NCI-H2107 (cell line): ENCODE data around the gene RBM33.

Experiments
- DNase-seq: peaks from one replicate; lab custom pipeline; 2025; lab: John Stamatoyannopoulos, UW

RBM33 gene

DNA sequence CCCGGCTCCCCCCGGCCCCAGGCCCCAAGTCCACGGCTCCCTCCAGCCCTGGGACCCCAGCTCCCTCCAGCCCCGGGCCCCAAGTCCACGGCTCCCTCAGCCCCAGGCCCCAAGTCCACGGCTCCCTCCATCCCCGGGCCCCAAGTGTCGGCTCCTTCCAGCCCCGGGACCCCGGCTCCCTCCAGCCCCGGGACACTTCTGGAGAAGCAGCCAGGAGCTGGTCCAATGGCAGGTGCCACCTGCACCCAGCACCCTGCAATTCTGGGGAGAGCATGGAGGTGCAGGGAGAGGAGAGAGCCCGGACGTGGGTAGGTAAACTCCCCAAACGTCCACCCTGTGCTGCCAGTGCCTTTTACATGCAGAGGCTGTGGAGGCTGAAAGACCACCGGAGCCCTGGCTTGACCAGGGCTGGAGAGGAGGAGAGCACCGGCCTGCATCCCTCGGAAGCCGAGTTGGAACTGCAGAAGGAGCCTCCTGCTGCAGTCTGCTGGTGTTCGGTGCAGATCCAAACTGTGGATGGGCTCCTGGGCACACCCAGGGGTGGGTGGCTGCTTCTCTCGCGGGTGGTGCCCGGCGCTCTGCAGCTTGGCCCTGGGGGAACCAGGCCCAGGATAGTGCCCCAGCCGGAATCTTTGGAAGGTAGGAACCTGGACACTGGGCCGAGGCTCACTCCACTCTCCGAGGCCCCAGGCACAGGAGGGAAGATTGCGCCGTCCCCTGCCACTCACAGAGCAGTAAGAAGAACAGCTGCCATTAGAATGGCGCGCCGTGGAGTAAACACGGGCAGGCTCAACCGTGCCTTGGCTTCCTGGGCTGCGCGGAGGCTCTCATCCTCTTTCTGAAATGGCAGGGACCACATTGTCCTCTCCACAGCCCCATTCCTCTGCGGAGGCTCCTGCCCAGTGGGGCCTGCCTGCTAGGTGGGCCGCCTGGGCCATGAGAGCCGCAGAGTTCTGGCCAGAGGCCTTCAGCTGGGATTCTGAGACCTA lies 153.1 kb downstream of the RBM33 start:
- DNase-seq = no peak

DNA sequence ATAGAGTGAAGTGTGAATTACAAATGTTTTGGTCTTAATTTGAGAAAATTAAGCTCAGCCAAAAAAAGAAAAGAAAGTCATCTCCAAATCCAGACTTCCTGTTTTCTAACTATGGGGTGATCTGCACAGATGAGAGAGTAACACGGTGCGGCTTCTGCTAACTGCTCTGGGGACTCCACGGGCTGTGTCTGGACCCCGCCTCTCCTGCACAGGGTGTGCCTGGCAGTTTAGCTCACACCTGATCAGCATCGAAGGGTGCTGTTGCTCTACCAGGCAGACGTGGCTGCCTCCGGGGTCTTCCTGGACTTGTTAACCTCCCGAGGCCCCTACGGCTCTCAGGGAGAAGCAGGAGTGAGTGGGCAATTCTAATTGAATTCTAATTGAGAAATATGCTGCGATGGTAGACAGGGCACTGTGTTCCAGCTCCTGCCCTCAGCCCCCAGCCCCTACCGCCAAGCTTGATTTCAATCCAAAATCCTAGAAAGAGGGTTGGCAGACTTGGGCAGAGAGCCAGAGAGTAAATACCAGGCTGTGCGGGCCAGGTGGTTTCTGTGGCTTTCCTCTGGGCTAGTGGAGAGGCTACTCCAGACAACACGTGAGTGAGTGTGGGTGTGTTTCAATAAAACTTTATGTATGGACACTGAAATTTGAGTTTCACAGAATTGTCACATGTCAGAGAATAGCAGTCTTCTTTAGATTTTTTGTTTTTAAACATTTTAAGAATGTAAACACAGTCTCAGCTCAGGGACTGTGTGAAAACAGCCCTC lies 154.4 kb downstream of the RBM33 start:
- DNase-seq = no peak

DNA sequence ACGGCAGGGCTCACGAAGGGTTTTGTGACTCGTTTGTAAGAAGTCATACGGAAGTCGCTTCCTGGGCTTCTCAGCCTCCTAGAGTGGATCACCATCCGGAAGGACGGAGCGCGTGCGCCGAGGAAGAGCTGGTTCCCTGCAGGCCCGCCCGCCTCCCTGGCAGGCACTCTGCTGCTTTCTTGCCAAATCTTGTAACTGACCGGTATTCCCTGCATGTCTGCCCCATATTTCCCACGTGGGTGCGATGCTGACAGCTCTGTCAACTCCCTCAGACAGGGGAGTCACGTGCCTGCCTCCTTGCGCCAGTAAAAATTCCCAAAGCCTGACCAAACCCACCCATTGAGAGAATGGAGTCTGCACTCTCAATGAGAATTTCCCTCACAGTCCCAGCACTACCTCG lies 155.1 kb downstream of the RBM33 start:
- DNase-seq = no peak

DNA sequence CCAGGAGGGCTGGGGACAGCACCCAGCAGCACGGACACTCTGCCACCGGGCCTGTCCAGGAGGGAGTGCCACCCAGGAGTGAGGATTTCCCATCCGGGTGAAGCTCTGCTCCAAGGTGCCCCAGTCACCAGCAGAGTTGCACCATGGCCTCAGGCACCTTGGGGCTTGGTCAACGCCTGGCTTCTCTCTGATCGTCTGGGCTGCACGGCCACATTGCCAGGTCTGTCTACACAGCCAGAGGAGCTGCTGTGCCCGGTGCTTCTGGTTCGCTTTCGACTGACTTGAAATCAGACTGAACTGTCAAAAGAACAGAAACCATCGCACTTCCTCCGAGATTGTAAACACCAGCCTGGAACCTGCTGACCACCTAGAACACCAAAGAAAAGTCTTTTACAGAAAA lies 155.8 kb downstream of the RBM33 start:
- DNase-seq = no peak

DNA sequence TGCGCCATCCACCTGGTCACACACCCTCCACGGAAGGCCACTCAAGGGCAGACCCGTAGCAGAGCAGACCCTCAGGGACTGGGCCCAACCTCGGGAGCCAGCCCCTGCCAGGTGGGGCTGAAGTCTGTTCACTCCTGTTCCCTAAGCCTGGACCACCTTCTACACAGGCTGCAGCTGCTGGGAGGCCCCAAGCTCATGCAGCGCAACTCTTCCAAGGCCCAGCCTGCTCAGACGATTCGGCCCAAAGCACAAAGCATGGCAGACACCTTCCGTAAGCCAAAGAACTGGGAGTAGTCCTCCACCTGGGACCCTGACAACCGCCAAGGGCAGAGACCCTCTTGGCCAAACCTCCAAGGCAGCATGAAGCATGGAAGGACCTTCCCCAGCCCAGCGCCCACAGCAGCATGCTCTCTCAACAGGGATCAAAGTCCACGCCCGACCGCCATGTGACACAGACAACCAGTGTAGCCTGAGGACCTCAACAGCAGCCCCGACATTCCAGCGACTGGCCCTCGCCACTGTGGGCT lies 156.3 kb downstream of the RBM33 start:
- no peak for DNase-seq

DNA sequence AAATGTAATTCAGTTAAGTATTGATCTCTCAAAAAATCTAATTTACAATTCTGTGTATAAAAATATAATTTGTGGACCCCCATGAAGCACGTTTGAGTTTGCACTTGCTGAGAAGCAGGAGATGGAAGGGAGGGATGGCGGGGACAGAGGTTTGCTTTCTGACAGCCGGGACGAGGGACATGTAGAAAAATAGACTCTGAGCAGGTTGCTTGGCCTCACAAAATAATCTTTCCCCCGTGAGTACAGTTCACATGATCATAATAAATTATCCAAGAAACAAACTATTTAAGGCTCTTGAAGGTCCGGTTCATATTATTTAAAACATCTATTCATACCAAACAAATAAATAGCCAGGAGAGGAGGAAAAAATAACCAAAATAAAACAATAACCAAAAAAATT lies 157.8 kb downstream of the RBM33 start:
- DNase-seq = no peak

DNA sequence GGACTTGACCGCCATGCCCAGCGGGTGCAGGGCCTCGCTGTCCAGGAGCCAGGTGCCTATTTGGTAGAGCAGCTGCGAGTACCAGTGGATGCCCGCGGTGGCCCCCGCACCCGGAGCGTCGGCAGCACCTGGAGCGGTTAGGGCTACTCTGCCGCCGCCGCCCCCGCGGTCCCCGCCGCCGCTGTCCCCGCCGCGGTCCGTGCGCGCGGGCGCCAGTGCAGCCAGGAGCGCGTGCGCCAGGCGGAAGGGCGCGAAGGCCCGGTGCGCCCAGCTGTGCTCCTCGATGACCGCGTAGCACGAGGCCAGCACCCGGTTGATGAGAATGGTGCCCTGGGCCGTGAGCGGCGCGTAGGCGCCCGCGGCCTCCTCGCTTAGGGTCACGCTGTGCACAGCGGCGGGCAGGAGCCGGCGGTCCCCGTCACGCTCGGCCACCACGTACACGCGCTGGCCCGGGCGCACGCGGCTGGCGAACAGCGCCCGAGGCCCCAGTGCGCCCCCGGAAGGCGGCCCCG lies 158.5 kb downstream of the RBM33 start:
- no peak for DNase-seq

DNA sequence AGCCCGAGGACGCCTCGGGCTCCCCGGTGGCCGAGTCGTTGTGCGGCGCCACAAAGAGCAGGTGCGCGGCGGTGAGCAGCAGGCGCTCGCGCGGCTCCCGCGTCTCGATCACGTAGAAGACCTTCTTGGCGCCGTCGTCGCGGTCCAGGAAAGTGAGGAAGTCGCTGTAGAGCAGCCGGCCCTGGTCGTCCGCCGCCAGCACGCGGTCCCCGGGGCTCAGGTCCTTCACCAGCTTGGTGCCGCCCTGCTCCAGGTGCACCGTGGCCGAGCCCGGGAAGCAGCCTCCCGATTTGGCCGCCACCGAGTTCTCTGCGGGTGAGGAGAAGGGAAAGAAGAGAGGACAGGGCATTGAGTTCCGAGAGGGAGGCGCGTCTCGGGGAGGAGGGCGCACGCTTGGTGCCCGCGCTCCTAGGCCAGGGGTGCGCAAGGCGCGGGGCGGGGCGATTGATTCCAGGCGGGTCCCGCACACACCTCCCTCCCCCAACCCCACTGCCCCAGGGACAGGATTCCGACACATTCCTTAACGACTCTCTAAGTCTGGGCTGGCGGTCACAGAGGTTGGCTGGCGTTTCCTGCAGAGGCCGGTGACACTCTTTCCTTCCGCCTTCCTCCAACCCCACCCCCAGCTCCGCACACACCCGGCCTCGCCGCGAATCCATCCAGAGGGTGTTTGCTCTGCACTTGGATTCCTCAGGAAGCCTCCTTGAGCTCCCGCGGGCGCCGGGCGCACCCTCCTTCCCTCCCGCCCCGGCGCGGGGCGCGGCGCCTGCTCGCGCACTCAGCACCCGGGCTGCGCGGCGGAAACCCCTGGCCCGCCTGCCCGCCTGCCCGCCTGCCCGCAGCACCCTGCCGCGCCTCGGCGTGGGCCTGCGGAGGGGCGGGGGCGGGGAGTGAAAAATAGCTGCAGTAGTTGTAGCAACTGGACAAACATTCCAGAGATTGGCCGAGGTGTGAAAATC lies 159.2 kb downstream of the RBM33 start:
- DNase-seq = no peak

DNA sequence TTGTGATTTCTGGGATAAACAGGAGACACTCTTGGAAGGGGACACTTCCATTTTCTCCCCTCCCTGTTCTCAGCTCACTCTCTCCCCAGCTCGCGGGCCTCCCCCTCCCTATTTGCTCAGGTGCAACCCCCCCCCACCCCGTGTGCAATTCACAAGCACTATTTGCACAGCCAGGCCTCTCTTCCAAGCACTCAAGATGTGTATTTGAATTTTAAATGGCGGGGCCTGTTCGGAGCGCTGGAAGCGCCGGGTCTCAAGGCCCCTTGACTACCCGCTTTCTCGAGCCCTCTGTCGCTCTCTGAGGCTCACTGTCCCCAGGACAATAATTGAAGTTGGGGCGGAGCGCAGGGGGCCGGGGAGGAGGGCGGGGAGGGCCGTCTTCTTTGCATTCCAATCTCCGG lies 160.0 kb downstream of the RBM33 start:
- no peak for DNase-seq

DNA sequence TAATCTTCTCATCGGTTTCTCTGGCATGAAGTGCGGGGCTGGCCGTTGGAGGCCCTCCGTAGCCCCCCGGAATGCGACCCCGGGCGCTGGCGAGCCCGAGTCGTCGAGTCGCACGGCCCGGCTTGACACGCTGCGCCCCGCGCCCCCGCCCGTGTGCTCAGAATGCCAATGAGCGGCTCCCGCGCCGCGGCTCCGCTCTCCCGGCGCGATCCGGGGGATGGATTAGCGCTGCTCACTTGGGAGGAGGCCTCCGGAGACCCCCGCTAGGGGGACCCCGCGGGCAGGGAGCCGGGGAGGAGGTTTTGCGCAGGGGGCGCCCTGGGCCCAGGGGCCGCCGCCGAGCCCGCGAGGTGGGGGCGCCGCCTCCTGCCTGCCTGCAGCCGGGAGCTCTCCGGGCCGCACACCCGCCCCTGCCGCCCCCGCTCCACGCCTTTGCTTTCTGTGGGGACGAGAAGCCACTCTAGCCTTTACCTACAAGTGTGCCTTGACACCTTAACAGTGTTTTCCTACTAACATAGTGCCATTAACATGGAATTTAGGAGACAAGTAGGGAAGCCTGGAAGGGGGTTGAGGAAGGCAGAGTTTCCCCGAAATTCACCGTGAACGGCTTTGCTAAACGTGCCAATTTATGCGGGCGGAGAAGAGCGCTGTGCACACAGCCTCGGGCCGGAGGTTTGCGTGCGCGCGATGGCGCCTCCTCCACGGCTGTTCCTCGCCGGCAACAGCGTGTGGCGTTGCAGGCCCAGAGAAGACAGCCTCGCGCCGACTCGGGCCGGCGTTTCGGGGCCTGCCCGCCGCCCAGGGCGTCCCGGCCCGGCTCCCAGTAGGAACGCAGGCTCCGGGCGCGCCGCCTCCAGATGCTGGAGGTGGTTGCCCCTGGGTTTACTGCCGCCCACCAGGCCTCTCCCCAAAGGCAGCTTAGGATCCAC lies 160.7 kb downstream of the RBM33 start:
- no peak for DNase-seq

DNA sequence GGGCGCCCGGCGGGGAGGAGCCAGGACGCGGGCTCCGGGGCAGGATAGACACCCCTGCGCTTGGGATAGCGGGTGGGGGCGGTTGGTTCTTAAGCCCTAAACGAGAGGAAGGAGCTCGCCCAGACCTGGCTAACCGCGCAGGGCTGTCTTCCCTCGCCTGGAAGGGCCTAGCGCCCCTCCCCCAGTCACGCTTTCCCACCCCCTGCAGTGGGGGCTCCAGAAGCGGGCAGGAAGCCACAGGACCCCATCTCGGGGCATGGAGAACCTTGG lies 161.3 kb downstream of the RBM33 start:
- no peak for DNase-seq

DNA sequence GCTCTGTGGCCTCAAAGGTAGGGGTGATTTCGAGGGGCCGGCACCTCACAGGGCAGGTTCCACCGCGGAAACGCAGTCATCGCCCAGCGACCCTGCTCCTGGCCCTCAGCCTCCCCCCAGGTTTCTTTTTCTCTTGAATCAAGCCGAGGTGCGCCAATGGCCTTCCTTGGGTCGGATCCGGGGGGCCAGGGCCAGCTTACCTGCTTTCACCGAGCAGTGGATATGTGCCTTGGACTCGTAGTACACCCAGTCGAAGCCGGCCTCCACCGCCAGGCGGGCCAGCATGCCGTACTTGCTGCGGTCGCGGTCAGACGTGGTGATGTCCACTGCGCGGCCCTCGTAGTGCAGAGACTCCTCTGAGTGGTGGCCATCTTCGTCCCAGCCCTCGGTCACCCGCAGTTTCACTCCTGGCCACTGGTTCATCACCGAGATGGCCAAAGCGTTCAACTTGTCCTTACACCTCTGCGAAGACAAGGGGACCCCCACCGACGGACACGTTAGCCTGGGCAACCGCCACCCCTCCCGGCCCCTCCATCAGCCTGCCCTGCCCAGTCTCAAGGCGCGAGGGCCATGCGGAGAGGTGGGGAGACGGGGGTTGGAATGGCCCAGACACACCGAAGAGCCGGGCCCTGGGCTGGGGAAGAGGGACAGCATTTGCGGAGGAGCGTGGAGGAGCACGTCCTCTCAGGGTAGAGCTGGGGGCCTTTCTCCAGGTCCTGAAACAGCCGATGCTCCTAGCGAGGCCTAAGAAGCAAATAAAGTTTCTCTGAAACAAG lies 161.8 kb downstream of the RBM33 start:
- no peak for DNase-seq

DNA sequence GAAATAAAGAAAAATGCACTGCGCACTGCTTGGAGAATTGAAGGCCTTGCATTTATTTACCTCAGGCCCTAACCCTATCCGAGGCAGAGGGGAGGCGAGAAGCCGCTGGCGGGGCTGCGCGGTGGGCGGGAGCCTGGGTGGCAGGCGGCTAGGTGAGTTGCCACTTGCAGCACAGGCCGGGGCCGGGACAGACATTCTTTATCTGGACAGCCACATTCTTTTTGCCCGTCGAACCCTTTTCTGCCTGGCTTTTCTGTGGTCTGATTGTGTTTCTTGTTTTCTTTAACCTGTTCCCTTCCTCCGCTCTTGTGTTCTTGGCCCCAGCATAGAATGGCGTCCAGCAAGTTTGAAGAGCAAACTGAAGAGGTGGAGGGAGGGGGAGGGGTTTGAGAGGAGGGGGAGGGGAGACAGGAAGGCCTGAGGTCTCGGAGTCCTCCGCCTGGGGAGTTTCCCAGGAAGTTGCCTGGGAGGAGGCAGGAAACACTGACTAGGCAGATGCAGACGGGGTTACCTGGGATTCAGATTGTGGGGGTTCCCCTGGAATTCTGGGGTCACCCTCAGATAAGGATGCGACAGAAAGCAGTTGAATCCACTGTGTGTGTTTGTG lies 162.7 kb downstream of the RBM33 start:
- no peak for DNase-seq

DNA sequence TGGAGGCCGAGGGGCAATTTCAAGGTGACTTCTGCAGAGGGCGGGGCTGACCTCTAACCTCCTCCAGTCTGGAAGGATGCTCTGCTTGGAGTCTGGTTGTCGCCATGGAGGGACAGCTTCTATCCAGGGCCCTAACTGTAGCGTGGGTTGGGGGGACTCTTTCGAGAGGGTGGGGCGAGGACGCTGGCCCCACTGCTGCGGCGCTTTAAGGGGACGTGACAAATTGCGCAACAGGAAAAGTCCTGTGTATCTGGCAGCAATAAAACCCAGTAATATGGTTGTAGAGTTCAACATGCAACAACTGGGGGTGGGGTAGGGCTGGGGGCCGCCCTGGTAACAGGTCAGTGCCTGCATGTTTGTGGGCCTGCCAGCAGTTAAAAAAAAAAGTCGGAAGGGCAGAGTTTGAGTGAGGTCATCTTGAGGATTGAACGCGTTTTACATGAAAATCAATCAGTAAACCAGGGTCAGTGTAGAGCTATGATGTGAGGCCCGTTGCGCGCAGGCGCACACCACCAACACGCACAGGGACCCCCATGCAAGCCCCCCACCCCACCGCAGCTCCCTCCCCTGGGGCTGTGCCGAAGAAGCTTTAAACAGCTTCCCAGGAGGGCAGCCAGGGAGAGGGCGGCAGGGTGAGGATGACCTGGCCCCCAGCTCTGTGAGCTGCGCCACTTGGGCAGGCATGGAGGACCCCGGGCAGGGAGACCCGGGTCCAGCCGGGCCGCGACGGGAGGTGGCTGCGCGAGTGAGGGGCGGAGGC lies 163.5 kb downstream of the RBM33 start:
- DNase-seq = no peak

DNA sequence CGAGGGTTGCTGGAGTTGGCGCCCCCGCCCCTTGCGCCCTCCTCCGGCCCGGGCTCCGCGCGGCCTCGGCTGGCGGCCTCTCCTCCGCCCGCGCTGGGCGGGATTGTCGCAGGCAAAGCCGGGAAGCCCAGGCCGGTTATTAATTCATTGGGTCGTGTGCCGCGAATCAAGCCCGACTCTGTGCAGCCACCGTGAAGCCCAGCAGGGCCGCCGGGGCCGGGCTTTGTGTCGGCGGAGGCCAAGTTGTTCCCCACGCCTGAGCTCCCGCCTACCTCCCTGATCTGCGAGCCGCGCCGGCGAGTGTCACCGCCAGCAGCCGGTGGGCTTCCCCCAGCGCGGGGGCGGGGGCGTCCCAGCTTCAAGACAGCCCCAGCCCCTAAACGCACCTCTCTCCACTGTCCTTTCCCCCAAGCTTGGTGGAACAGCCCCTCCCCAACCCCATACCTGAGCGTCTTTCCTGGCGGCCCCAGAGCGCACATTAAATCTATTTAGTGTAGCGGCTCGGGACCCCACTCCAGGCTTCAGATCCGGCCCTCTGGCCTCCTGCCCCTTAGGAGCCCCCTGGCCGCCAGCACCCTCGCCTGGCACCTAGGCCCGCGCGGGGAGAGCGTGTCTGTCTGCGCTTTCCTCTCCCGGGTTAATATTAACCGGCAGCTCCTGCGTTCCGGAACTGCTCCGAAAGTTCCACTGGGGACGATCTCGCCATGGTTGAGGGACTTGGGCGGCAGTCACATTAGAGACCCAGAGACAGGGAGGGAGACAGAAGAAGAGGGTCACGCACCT lies 164.3 kb downstream of the RBM33 start:
- DNase-seq = no peak

DNA sequence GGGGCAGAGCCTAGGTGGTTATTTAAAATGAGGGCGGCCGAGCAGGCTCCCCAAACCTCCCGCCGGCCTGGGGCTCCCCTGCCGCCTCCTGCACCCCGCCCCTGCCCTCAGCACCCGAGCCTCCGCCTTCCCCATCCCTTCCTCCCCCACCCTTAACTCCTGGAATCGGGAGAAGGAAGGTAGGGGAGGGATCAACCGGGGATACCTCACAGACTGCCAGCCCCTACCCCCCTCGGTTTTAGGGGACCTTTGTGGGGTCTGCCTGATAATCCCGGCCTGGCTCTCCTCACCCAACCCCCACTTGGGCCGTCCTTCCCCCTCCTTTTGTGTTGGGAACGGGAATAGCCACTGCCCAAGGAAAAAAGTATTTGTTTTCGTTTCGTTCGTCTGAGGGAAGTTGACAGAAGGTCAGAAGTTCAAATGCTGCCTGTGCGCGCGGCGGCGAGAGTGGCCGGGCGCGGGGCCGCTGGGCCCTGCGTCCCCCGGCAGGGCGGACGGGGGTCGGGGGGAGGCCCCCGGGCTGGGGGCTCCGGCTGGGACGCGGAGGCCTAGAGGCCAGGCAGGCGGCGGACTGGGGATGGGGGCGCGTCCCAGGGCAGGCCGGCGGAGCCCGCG lies 165.0 kb downstream of the RBM33 start:
- no peak for DNase-seq
